H1 (cell line): ENCODE data around the gene KCTD7. TPM values are rescaled to one million over a fixed set of nuclear protein-coding genes. Genes with fewer than 3 reads are reported as not detected.
A peak's percentile ranks its signal among the peaks of the same experiment; 100 is the strongest.

Experiments
- CTCF ChIA-PET: fragments of 300-600 bp; sonication (Branson Sonifier 250); formaldehyde crosslinking; loops from one replicate; lab custom pipeline; 2021; ENCODE audit not compliant: partially characterized antibody; lab: Charles Lee
- POLR2A ChIA-PET: fragments of 300-600 bp; sonication (Branson Sonifier 250); formaldehyde crosslinking; loops from one replicate; lab custom pipeline; 2021; ENCODE audit warnings: inconsistent platforms; ENCODE audit not compliant: partially characterized antibody; lab: Charles Lee
- DNase-seq, 2 experiments: peaks; one replicate each; pipeline versions ENCODE4 v3.0.0 to v3.0.0-alpha.2; 2010 to 2022; ENCODE audit warnings: low spot score in 2 of 2, low read depth in 1 of 2, mixed read lengths in 1 of 2
- FAIRE-seq: peaks from 2 replicates; lab custom pipeline; 2011; peaks lifted over from hg19 to GRCh38; lab: Jason Lieb, UNC
- H2AFZ ChIP-seq: 2 replicates; pipeline ENCODE4 v1.8.1; 2012; ENCODE audit warnings: low read length, inconsistent platforms
- H2AK5ac ChIP-seq: 2 replicates; pipeline ENCODE4 v1.6.1; 2013; ENCODE audit warnings: low read depth, low read length
- H2BK120ac ChIP-seq: replicated peaks from 2 replicates; pipeline ENCODE3; 2013; ENCODE audit warnings: low read depth, low read length, inconsistent platforms
- H2BK12ac ChIP-seq: 2 replicates; pipeline ENCODE4 v1.6.1; 2013; ENCODE audit warnings: low read depth, low read length
- H2BK15ac ChIP-seq: 2 replicates; pipeline ENCODE4 v1.6.1; 2013; ENCODE audit warnings: low read length
- H2BK20ac ChIP-seq: 2 replicates; pipeline ENCODE4 v1.6.1; 2013; ENCODE audit warnings: low read length
- H2BK5ac ChIP-seq: 2 replicates; pipeline ENCODE4 v1.6.1; 2013; ENCODE audit warnings: low read depth, low read length
- H3K14ac ChIP-seq: 2 replicates; pipeline ENCODE4 v1.6.1; 2013; ENCODE audit warnings: inconsistent platforms; ENCODE audit not compliant: insufficient read length
- H3K18ac ChIP-seq: 2 replicates; pipeline ENCODE4 v1.6.1; 2013; ENCODE audit warnings: low read length; ENCODE audit errors: extremely low read depth
- H3K23ac ChIP-seq: 2 replicates; pipeline ENCODE4 v1.6.1; 2013; ENCODE audit warnings: inconsistent platforms; ENCODE audit not compliant: insufficient read length
- H3K23me2 ChIP-seq: 2 replicates; pipeline ENCODE4 v1.6.1; 2013; ENCODE audit warnings: low read depth, low read length
- H3K27ac ChIP-seq: 2 replicates; pipeline ENCODE4 v1.6.1; 2011; ENCODE audit warnings: low read depth, low read length, inconsistent platforms
- H3K27me3 ChIP-seq, 4 experiments: replicated peaks in 1 of 4; 1 replicate in 1 of 4; 2 replicates in 3 of 4; pipeline versions ENCODE4 v1.6.1 to v1.8.1; 2011 to 2013; ENCODE audit warnings: low read length in 3 of 4, mild to moderate bottlenecking in 3 of 4, inconsistent platforms in 2 of 4, mixed read lengths in 2 of 4, moderate library complexity in 1 of 4; ENCODE audit not compliant: control insufficient read depth in 3 of 4, insufficient read depth in 3 of 4; ENCODE audit errors: extremely low read depth in 1 of 4
- H3K36me3 ChIP-seq, 4 experiments: 2 replicates each; pipeline versions ENCODE4 v1.6.1 to v1.8.1; 2011 to 2013; ENCODE audit warnings: mild to moderate bottlenecking in 4 of 4, low read length in 3 of 4, moderate library complexity in 2 of 4, control low read depth in 1 of 4, inconsistent platforms in 1 of 4; ENCODE audit not compliant: insufficient read depth in 4 of 4, control insufficient read depth in 2 of 4
- H3K4ac ChIP-seq: replicated peaks from 2 replicates; pipeline ENCODE3; 2013; ENCODE audit warnings: low read length, low read depth, mixed read lengths, inconsistent platforms; ENCODE audit not compliant: insufficient read length
- H3K4me1 ChIP-seq, 4 experiments: replicated peaks in 1 of 4; 1 replicate in 1 of 4; 2 replicates in 3 of 4; pipeline versions ENCODE4 v1.6.1 to v1.8.1; 2011 to 2013; ENCODE audit warnings: low read length in 3 of 4, inconsistent platforms in 2 of 4, mixed read lengths in 1 of 4; ENCODE audit not compliant: insufficient read depth in 4 of 4, control insufficient read depth in 3 of 4
- H3K4me2 ChIP-seq, 2 experiments: 2 replicates each; pipeline versions ENCODE4 v1.6.1 to v1.8.1; 2011 to 2013; ENCODE audit warnings: low read depth in 2 of 2, low read length in 2 of 2, control low read depth in 1 of 2, inconsistent platforms in 1 of 2, mild to moderate bottlenecking in 1 of 2; ENCODE audit not compliant: insufficient read depth in 1 of 2
- H3K4me3 ChIP-seq, 4 experiments: fragments of 200-600, 300-600 bp in 1 of 4; sonication (generic), shearing (Covaris generic), sonication (Bioruptor Twin) in 1 of 4; 2 replicates each; pipeline versions ENCODE4 v1.5.1 to v1.8.1; 2011 to 2016; ENCODE audit warnings: low read length in 4 of 4, low read depth in 3 of 4, control low read depth in 2 of 4, inconsistent platforms in 2 of 4, mild to moderate bottlenecking in 2 of 4, mixed read lengths in 1 of 4, moderate library complexity in 1 of 4; ENCODE audit not compliant: insufficient read depth in 2 of 4; ENCODE audit errors: extremely low read depth in 1 of 4
- H3K56ac ChIP-seq: replicated peaks from 2 replicates; pipeline ENCODE3; 2013; ENCODE audit warnings: low read depth, mild to moderate bottlenecking, mixed read lengths, low read length, inconsistent platforms; ENCODE audit not compliant: insufficient read length
- H3K79me1 ChIP-seq: 2 replicates; pipeline ENCODE4 v1.6.1; 2013; ENCODE audit warnings: low read depth, low read length, control low read depth
- H3K79me2 ChIP-seq, 2 experiments: 2 replicates each; pipeline versions ENCODE4 v1.6.1 to v1.8.1; 2012 to 2013; ENCODE audit warnings: low read length in 2 of 2, mild to moderate bottlenecking in 2 of 2, inconsistent platforms in 1 of 2; ENCODE audit not compliant: insufficient read depth in 2 of 2, control insufficient read depth in 1 of 2
- H3K9ac ChIP-seq, 4 experiments: replicated peaks in 1 of 4; 1 replicate in 1 of 4; 2 replicates in 3 of 4; pipeline versions ENCODE4 v1.6.1 to v1.8.1; 2011 to 2013; ENCODE audit warnings: low read depth in 3 of 4, low read length in 3 of 4, control low read depth in 2 of 4, mild to moderate bottlenecking in 2 of 4, moderate library complexity in 2 of 4, inconsistent platforms in 1 of 4; ENCODE audit errors: extremely low read depth in 1 of 4
- H3K9me3 ChIP-seq, 2 experiments: 2 replicates each; pipeline versions ENCODE4 v1.6.1 to v1.8.1; 2012 to 2013; ENCODE audit warnings: mild to moderate bottlenecking in 2 of 2, moderate library complexity in 2 of 2, control low read depth in 1 of 2, inconsistent platforms in 1 of 2, low read depth in 1 of 2, low read length in 1 of 2, mixed read lengths in 1 of 2; ENCODE audit not compliant: insufficient read depth in 2 of 2
- H4K20me1 ChIP-seq, 2 experiments: replicated peaks in 1 of 2; 2 replicates each; pipeline versions ENCODE3 to v1.8.1; 2011 to 2013; ENCODE audit warnings: inconsistent platforms in 2 of 2, low read length in 2 of 2, mild to moderate bottlenecking in 1 of 2; ENCODE audit not compliant: insufficient read depth in 2 of 2, control insufficient read depth in 1 of 2
- H4K5ac ChIP-seq: 2 replicates; pipeline ENCODE4 v1.6.1; 2013; ENCODE audit warnings: low read length, low read depth, mixed read lengths, inconsistent platforms; ENCODE audit not compliant: insufficient read length
- H4K8ac ChIP-seq: 2 replicates; pipeline ENCODE4 v1.8.0; 2013; ENCODE audit warnings: mild to moderate bottlenecking, moderate library complexity, low read length, inconsistent platforms; ENCODE audit not compliant: insufficient read depth; ENCODE audit errors: extremely low read depth
- H4K91ac ChIP-seq: replicated peaks from 2 replicates; pipeline ENCODE3; 2013; ENCODE audit warnings: low read length, mixed read lengths, inconsistent platforms; ENCODE audit not compliant: insufficient read length
- ATF3 ChIP-seq: IDR thresholded peaks from 2 replicates; pipeline ENCODE4 v1.6.1; 2011; ENCODE audit warnings: low read depth, mild to moderate bottlenecking, low read length; ENCODE audit not compliant: insufficient read depth
- BCL11A ChIP-seq, 2 experiments: IDR thresholded peaks; one replicate each; pipeline ENCODE4 v1.6.1; 2011; ENCODE audit warnings: low read depth in 2 of 2, low read length in 2 of 2, mild to moderate bottlenecking in 2 of 2
- CEBPB ChIP-seq: IDR thresholded peaks from 2 replicates; pipeline ENCODE4 v1.6.1; 2012; ENCODE audit warnings: low read depth, low read length
- CREB1 ChIP-seq: IDR thresholded peaks from 2 replicates; pipeline ENCODE4 v1.6.1; 2012; ENCODE audit warnings: inconsistent platforms
- EP300 ChIP-seq, 2 experiments: IDR thresholded peaks; 1 replicate in 1 of 2; 2 replicates in 1 of 2; pipeline ENCODE4 v1.6.1; 2011 to 2012; ENCODE audit warnings: low read depth in 2 of 2, low read length in 2 of 2, mild to moderate bottlenecking in 2 of 2, borderline replicate concordance in 1 of 2, inconsistent platforms in 1 of 2, moderate library complexity in 1 of 2
- JUND ChIP-seq: IDR thresholded peaks from 2 replicates; pipeline ENCODE4 v1.6.1; 2011; ENCODE audit warnings: mild to moderate bottlenecking, improper control_type of control experiment, low read length
- KDM4A ChIP-seq: IDR thresholded peaks from one replicate; pipeline ENCODE4 v1.7.1; 2012; ENCODE audit warnings: low read depth, mild to moderate bottlenecking, moderate library complexity, low read length, inconsistent platforms; ENCODE audit not compliant: severe bottlenecking
- MAFK ChIP-seq: IDR thresholded peaks from 2 replicates; pipeline ENCODE4 v1.6.1; 2012; ENCODE audit warnings: low read depth, mild to moderate bottlenecking, improper control_type of control experiment, low read length
- NRF1 ChIP-seq: IDR thresholded peaks from 2 replicates; pipeline ENCODE4 v1.6.1; 2011; ENCODE audit warnings: mild to moderate bottlenecking, low read depth, low read length, improper control_type of control experiment
- RXRA ChIP-seq: IDR thresholded peaks from 2 replicates; pipeline ENCODE4 v1.6.1; 2011; ENCODE audit warnings: low read depth, mild to moderate bottlenecking, low read length, moderate library complexity; ENCODE audit not compliant: insufficient read depth
- SP2 ChIP-seq: IDR thresholded peaks from 2 replicates; pipeline ENCODE4 v1.6.1; 2012; ENCODE audit warnings: mild to moderate bottlenecking, low read length, inconsistent platforms
- USF2 ChIP-seq: IDR thresholded peaks from 2 replicates; pipeline ENCODE4 v1.6.1; 2011; ENCODE audit warnings: low read length, improper control_type of control experiment
- WGBS, 2 experiments: shearing (Covaris generic) in 1 of 2; methylation state at CpG; one replicate each; pipeline versions ENCODE4 v1.1.6 to v1.1.7; 2013 to 2015; ENCODE audit warnings: low lambda C conversion rate in 2 of 2, mixed read lengths in 2 of 2, inconsistent platforms in 1 of 2, low coverage in 1 of 2, missing lambda C conversion rate in 1 of 2; ENCODE audit not compliant: insufficient replicate concordance in 2 of 2, insufficient coverage in 1 of 2, insufficient read length in 1 of 2; ENCODE audit errors: extremely low coverage in 1 of 2, missing lambda C conversion rate in 1 of 2; 5-methylcytosine and 5-hydroxymethylcytosine counted together
- polyA plus RNA-seq, 7 experiments: library from polyadenylated mRNA; depleted of rRNA in 3 of 7; stranded (reverse) in 5 of 7; unstranded in 2 of 7; fragments of >200 nt in 5 of 7; fragments of 200-250 nt in 2 of 7; gene quantifications; 1 replicate in 5 of 7; 2 replicates in 1 of 7; 4 replicates in 1 of 7; pipeline versions ENCODE4 v1.2.1 to v1.2.3, GENCODE V29; 2011 to 2013; ENCODE audit warnings: missing spikeins in 2 of 7, mixed read lengths in 2 of 7
- total RNA-seq: library from RNA; stranded (reverse); fragmentation: NEBNext Ultra II Directional; extraction: Animal tissue kit (Norgen Biotek cat#: 25700); gene quantifications from 2 replicates; pipeline ENCODE4 v1.2.1, GENCODE V29; 2021

The KCTD7 gene
- total and polyA plus RNA-seq, 2 of the 8 experiments (the other 6 are each of a cell fraction or from before 2014, with no cell fraction given) = 8.6 to 11.9 TPM

GRCh38 chr7:66626331-66626934 lies 2.2 kb upstream of the KCTD7 start:
- ChIA-PET POLR2A (interaction anchor here (0.5 to 0.6 kb wide), 2 partner anchors 9 to 70 kb away, joined by 3 read pairs; no protein-coding TSS in a partner anchor), CTCF (interaction anchor here (1.1 kb wide), 2 partner anchors 13 to 100 kb away, joined by 3 to 4 read pairs; no protein-coding TSS in a partner anchor)
- peak overlapping the region; percentile 72; the same call in 1 of the 2 replicates for H2BK12ac ChIP-seq
- H3K9me3 ChIP-seq = no peaks in the 10 kb centered on the region
- H2BK20ac ChIP-seq = no peak overlapping the region
- H3K4ac ChIP-seq = no peak overlapping the region
- 82% methylated on average over 3 of the region's 3 CpGs; no CpG with 5 or more reads in 1 of the 2 experiments for WGBS, 2 experiments
- no peak overlapping the region for H3K14ac ChIP-seq
- peaks cover 0 to 3% of the 10 kb centered on the region in 2 experiments for H4K20me1 ChIP-seq
- H2BK120ac ChIP-seq = no peak overlapping the region
- H2BK5ac ChIP-seq = no peak overlapping the region
- no peak overlapping the region for H3K18ac ChIP-seq
- H4K91ac ChIP-seq = no peak overlapping the region
- H3K27ac ChIP-seq = no peak overlapping the region
- H3K27me3 ChIP-seq = no peaks in the 10 kb centered on the region
- H3K56ac ChIP-seq = no peak overlapping the region
- FAIRE-seq (no peak), DNase-seq (no peak)
- no peak overlapping the region for H3K23ac ChIP-seq
- H2AFZ ChIP-seq = no peak overlapping the region
- no peak overlapping the region for H3K4me3 ChIP-seq
- no peaks in the 10 kb centered on the region for H3K4me1 ChIP-seq
- H2BK15ac ChIP-seq = no peak overlapping the region
- H4K8ac ChIP-seq = no peak overlapping the region
- peaks cover 6% of the 10 kb centered on the region; the same call in 1 of the 2 replicates for H3K79me1 ChIP-seq
- H3K9ac ChIP-seq = no peak overlapping the region
- H2AK5ac ChIP-seq = no peak overlapping the region
- H3K79me2 ChIP-seq = peaks cover 0 to 9% of the 10 kb centered on the region in 2 experiments; a peak in 1 of 4 replicates
- H3K23me2 ChIP-seq = peaks cover 7% of the 10 kb centered on the region; the same call in 1 of the 2 replicates
- H3K36me3 ChIP-seq = no peaks in the 10 kb centered on the region; a peak in 1 of 8 replicates
- no peak overlapping the region for H3K4me2 ChIP-seq
- H4K5ac ChIP-seq = no peak overlapping the region
- TF ChIP-seq MAFK = no peak
- no peak for TF ChIP-seq RXRA
- TF ChIP-seq CREB1 = no peak
- no peak for TF ChIP-seq KDM4A
- TF ChIP-seq BCL11A (IDR thresholded peaks at IDR 0.05; ENCODE audit: low read depth in 2 of 2, low read length in 2 of 2) = no peak
- no peak for TF ChIP-seq NRF1
- TF ChIP-seq JUND = no peak
- no peak for TF ChIP-seq USF2
- TF ChIP-seq ATF3 = no peak
- TF ChIP-seq CEBPB = no peak
- TF ChIP-seq EP300 (IDR thresholded peaks at IDR 0.05; ENCODE audit: borderline replicate concordance in 1 of 2, low read depth in 2 of 2, low read length in 2 of 2) = no peak
- TF ChIP-seq SP2 = no peak
